ENCODE measurements around the gene MCOLN2. TPM values are rescaled to one million over a fixed set of nuclear protein-coding genes. Genes with fewer than 3 reads are reported as not detected.

Gene MCOLN2
- total RNA-seq, 1 experiment from 2014 or later: 3.8 TPM

DNA sequence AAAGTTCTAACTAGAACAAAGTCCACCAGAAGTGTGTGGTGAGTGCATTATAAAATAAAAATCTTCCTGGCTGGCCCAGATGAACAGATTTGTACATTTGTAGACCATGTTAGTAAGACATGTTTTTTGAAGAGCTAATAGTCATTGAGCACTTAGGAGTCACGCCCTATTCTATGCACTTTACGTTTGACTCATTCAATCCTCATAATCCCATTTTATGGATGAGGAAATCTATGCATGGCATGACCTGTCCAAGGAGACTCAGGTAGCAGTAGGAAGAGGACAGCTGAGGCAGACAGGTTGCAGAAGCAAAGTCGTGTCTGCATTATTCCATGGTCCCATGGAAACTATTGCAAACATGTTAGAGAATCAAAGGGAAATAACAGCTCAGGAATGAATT is 73.6 kb downstream of the MCOLN2 start:
- CTCF ChIA-PET: interaction anchor here (1.5 kb wide), 1 partner anchor 12 kb away, joined by 4 read pairs; no protein-coding TSS in a partner anchor
- no peak overlapping the region for H3K27ac Mint-ChIP-seq
- no peak overlapping the region for H3K4me3 Mint-ChIP-seq
- ATAC-seq: no peak
- POLR2A ChIA-PET: no interaction called here
- TF ChIP-seq ZNF423 (CRISPR knock-in tag; IDR thresholded peaks at IDR 0.05) (no peak), SMAD4 (CRISPR knock-in tag; IDR thresholded peaks at IDR 0.05) (no peak), ZNF671 (CRISPR knock-in tag; IDR thresholded peaks at IDR 0.05) (no peak), NR1H2 (CRISPR knock-in tag; IDR thresholded peaks at IDR 0.05) (no peak), FOXJ3 (CRISPR knock-in tag; IDR thresholded peaks at IDR 0.05; ENCODE audit: borderline replicate concordance) (no peak), EMX1 (CRISPR knock-in tag; IDR thresholded peaks at IDR 0.05) (no peak), ATF1 (CRISPR knock-in tag; IDR thresholded peaks at IDR 0.05) (no peak), TEAD1 (CRISPR knock-in tag; IDR thresholded peaks at IDR 0.05) (no peak), ZNF121 (CRISPR knock-in tag; IDR thresholded peaks at IDR 0.05) (no peak), ZNF138 (CRISPR knock-in tag; conservative IDR thresholded peaks at IDR 0.05) (no peak), MXD4 (CRISPR knock-in tag; IDR thresholded peaks at IDR 0.05; ENCODE audit: borderline replicate concordance) (no peak)
- TF ChIP-seq, protein P1, sequence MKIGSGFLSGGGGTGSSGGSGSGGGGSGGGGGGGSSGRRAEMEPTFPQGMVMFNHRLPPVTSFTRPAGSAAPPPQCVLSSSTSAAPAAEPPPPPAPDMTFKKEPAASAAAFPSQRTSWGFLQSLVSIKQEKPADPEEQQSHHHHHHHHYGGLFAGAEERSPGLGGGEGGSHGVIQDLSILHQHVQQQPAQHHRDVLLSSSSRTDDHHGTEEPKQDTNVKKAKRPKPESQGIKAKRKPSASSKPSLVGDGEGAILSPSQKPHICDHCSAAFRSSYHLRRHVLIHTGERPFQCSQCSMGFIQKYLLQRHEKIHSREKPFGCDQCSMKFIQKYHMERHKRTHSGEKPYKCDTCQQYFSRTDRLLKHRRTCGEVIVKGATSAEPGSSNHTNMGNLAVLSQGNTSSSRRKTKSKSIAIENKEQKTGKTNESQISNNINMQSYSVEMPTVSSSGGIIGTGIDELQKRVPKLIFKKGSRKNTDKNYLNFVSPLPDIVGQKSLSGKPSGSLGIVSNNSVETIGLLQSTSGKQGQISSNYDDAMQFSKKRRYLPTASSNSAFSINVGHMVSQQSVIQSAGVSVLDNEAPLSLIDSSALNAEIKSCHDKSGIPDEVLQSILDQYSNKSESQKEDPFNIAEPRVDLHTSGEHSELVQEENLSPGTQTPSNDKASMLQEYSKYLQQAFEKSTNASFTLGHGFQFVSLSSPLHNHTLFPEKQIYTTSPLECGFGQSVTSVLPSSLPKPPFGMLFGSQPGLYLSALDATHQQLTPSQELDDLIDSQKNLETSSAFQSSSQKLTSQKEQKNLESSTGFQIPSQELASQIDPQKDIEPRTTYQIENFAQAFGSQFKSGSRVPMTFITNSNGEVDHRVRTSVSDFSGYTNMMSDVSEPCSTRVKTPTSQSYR (CRISPR knock-in tag; IDR thresholded peaks at IDR 0.05): no peak
- TF ChIP-seq, protein P2, sequence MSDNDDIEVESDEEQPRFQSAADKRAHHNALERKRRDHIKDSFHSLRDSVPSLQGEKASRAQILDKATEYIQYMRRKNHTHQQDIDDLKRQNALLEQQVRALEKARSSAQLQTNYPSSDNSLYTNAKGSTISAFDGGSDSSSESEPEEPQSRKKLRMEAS (CRISPR knock-in tag; IDR thresholded peaks at IDR 0.05): no peak
- TF ChIP-seq, protein P3, sequence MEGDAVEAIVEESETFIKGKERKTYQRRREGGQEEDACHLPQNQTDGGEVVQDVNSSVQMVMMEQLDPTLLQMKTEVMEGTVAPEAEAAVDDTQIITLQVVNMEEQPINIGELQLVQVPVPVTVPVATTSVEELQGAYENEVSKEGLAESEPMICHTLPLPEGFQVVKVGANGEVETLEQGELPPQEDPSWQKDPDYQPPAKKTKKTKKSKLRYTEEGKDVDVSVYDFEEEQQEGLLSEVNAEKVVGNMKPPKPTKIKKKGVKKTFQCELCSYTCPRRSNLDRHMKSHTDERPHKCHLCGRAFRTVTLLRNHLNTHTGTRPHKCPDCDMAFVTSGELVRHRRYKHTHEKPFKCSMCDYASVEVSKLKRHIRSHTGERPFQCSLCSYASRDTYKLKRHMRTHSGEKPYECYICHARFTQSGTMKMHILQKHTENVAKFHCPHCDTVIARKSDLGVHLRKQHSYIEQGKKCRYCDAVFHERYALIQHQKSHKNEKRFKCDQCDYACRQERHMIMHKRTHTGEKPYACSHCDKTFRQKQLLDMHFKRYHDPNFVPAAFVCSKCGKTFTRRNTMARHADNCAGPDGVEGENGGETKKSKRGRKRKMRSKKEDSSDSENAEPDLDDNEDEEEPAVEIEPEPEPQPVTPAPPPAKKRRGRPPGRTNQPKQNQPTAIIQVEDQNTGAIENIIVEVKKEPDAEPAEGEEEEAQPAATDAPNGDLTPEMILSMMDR (IDR thresholded peaks at IDR 0.05): no peak
- TF ChIP-seq, protein P4, sequence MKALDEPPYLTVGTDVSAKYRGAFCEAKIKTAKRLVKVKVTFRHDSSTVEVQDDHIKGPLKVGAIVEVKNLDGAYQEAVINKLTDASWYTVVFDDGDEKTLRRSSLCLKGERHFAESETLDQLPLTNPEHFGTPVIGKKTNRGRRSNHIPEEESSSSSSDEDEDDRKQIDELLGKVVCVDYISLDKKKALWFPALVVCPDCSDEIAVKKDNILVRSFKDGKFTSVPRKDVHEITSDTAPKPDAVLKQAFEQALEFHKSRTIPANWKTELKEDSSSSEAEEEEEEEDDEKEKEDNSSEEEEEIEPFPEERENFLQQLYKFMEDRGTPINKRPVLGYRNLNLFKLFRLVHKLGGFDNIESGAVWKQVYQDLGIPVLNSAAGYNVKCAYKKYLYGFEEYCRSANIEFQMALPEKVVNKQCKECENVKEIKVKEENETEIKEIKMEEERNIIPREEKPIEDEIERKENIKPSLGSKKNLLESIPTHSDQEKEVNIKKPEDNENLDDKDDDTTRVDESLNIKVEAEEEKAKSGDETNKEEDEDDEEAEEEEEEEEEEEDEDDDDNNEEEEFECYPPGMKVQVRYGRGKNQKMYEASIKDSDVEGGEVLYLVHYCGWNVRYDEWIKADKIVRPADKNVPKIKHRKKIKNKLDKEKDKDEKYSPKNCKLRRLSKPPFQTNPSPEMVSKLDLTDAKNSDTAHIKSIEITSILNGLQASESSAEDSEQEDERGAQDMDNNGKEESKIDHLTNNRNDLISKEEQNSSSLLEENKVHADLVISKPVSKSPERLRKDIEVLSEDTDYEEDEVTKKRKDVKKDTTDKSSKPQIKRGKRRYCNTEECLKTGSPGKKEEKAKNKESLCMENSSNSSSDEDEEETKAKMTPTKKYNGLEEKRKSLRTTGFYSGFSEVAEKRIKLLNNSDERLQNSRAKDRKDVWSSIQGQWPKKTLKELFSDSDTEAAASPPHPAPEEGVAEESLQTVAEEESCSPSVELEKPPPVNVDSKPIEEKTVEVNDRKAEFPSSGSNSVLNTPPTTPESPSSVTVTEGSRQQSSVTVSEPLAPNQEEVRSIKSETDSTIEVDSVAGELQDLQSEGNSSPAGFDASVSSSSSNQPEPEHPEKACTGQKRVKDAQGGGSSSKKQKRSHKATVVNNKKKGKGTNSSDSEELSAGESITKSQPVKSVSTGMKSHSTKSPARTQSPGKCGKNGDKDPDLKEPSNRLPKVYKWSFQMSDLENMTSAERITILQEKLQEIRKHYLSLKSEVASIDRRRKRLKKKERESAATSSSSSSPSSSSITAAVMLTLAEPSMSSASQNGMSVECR (CRISPR knock-in tag; IDR thresholded peaks at IDR 0.05; ENCODE audit: borderline replicate concordance): no peak
- TF ChIP-seq, protein P5, sequence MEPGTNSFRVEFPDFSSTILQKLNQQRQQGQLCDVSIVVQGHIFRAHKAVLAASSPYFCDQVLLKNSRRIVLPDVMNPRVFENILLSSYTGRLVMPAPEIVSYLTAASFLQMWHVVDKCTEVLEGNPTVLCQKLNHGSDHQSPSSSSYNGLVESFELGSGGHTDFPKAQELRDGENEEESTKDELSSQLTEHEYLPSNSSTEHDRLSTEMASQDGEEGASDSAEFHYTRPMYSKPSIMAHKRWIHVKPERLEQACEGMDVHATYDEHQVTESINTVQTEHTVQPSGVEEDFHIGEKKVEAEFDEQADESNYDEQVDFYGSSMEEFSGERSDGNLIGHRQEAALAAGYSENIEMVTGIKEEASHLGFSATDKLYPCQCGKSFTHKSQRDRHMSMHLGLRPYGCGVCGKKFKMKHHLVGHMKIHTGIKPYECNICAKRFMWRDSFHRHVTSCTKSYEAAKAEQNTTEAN (CRISPR knock-in tag; IDR thresholded peaks at IDR 0.05): no peak
- TF ChIP-seq, protein P6, sequence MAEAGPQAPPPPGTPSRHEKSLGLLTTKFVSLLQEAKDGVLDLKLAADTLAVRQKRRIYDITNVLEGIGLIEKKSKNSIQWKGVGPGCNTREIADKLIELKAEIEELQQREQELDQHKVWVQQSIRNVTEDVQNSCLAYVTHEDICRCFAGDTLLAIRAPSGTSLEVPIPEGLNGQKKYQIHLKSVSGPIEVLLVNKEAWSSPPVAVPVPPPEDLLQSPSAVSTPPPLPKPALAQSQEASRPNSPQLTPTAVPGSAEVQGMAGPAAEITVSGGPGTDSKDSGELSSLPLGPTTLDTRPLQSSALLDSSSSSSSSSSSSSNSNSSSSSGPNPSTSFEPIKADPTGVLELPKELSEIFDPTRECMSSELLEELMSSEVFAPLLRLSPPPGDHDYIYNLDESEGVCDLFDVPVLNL (CRISPR knock-in tag; IDR thresholded peaks at IDR 0.05; ENCODE audit: borderline replicate concordance, low read depth): no peak
- TF ChIP-seq, protein P7, sequence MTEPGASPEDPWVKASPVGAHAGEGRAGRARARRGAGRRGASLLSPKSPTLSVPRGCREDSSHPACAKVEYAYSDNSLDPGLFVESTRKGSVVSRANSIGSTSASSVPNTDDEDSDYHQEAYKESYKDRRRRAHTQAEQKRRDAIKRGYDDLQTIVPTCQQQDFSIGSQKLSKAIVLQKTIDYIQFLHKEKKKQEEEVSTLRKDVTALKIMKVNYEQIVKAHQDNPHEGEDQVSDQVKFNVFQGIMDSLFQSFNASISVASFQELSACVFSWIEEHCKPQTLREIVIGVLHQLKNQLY (CRISPR knock-in tag; IDR thresholded peaks at IDR 0.05): no peak
- DNase-seq (ENCODE audit: low spot score): no peak
- no peaks in the 10 kb centered on the region for H3K9me3 Mint-ChIP-seq
- no peaks in the 10 kb centered on the region for H3K4me1 Mint-ChIP-seq
- no peaks in the 10 kb centered on the region for H3K36me3 Mint-ChIP-seq
- H3K27me3 Mint-ChIP-seq (ENCODE audit: low read depth): no peaks in the 10 kb centered on the region
